ENCODE measurements around the gene UCP1.
"Not testable (repeated sequence)": the region's sequence is repeated elsewhere in the genome, so short reads cannot be mapped to it uniquely, and the experiment has no call there.

The UCP1 gene

GRCh38 chr4:140533951-140534480, 34.7 kb downstream of the UCP1 start:
- DNase-seq (ENCODE audit: low read depth) = no peak

- no peak for DNase-seq (ENCODE audit: low read depth)
Measured at GRCh38 chr4:140529434-140529833, 39.3 kb downstream of the UCP1 start.

DNA sequence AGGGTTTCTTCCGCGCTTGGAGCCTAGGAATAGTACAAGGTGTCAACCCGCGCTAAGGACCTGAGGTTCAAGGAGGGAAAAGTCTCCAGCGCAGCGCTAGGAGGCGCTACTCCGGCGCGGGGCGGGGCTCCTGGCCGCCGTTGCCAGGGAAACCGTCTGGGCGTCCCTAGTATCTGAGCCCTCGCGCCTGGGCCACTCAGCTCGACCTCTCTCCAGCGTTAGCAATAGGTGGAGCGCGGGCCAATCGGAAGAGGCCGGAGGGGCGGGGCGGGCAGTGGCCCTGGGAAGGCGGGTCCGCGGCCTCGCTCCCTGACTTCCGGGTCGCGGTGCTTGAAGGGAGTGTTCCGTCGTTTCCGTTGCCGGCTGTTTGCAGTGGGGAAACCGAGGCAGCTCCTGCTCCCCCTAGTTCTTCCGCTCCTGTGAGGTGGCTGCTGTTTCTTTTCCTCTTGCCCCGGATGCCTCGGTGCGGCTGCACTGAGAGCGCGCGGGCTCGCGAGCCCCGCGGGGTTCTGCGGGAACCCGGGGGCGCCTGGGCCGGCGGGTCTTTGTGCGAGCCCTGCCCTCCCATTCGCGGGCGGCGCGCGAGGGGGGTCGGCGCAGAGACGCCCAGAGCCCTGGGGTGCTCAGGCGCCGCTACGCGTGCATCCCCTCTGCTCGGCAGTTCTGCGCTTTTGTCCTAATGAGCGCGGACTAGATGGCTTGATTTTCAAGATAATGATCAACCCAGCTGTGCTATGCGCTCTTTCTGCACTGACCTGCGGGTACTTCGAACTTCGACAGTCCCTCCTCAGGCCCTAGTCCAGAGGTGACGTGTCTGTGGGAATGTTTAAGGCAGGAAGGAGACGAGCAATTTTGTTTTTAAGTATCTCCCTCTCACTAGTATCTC, 44.7 kb downstream of the UCP1 start, which contains the start of gene ELMOD2:
Gene ELMOD2, plus strand, starts transcription at position 312 of the 886 bp plus-strand sequence. CDS start 1,261 bp downstream, outside the sequence.
- DNase-seq (ENCODE audit: low read depth) = peak; percentile 96

DNA sequence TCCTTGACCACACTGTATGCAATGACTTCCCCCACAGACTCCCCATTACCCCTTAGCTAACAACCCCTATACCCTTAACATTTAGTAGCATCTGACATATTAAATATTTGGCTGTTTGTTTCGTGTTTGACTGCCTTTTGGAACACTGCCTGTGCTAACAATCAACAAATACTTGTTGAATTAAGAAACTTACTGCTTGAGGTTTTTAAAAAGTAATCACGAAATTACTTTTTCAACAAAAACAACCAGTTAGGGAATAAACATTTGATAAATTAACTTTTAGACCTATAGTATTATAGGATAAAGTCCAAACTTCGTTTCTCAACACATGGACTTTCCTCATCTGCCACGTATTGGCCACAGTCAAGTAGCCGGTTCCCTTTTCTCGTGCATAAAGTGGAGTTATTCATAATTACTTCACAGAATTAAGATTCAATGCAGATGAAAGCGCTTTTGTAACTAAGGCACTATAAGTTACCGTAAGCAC, 45.3 kb downstream of the UCP1 start:
- DNase-seq (ENCODE audit: low read depth) = no peak

- DNase-seq (ENCODE audit: low read depth) = no peak
Measured at GRCh38 chr4:140515423-140515822, 53.3 kb downstream of the UCP1 start.

GRCh38 chr4:140513765-140514164, 55.0 kb downstream of the UCP1 start:
- not testable (repeated sequence) for DNase-seq (ENCODE audit: low read depth)

Measured in stimulated activated CD8-positive, alpha-beta memory T cell treated with anti-CD3 and anti-CD28 coated beads, Interleukin-4, amount 100 ng/mL, for 24 hours (primary cell).